Occipital lobe (tissue), 3 donors: ENCODE data around the gene ST8SIA6. TPM values are rescaled to one million over a fixed set of nuclear protein-coding genes. Genes with fewer than 3 reads are reported as not detected.

ENCODE experiments used
- DNase-seq: peaks from one replicate; lab custom pipeline; 2025; lab: John Stamatoyannopoulos, UW
- small RNA-seq: library from RNA; depleted of rRNA; stranded (forward); fragments of <200 nt; gene quantifications from one replicate; pipeline ENCODE3, GENCODE V24; 2014
- total RNA-seq: library from RNA; depleted of rRNA; stranded (reverse); fragments of >200 nt; gene quantifications from one replicate; pipeline ENCODE4 v1.2.3, GENCODE V29; 2014

The ST8SIA6 gene
- total RNA-seq, 1 donor from 2014 or later, result 16.2 TPM

DNA sequence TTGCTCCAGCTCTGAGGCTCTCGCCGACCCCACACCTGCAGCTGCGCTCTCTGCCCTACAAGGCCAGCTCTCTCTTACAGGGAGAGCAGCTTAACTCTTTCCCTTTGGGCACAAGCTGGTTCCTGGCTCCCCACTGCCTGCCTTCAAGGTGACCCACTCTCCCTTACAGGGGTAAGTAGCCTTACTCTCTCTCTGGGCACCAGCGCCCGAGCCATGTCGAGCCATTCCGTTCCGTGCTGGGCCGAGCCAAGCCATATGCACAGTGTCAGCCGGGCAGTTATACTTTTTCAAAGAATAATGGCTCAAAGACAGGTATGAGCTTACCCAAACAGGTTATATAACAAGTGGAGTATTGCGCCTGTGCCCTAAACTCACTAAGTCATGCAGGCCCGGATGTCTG lies 181.7 kb downstream of the ST8SIA6 start:
- DNase-seq, result no peak

Small RNA genes lying within 50 kb of the gene (small RNA-seq; reads per million reads assigned to genes)
- not detected for gene RF00019

Other genes starting within 250 kb of the ST8SIA6 start
- 289 TPM for gene VIM, start 226.4 kb downstream of the ST8SIA6 start, total RNA-seq
- 18.7 TPM for gene HACD1, start 162.8 kb upstream of the ST8SIA6 start, total RNA-seq
- gene STAM, start 189.6 kb upstream of the ST8SIA6 start, total RNA-seq, result 34.8 TPM